H1 (cell line): Measurements from ENCODE around the gene NUDT4B.
"Not testable (repeated sequence)": the region's sequence is repeated elsewhere in the genome, so short reads cannot be mapped to it uniquely, and the experiment has no call there.

Experiments used
- CEBPB ChIP-seq: IDR thresholded peaks from 2 replicates; pipeline ENCODE4 v1.6.1; 2012; ENCODE audit warnings: low read depth, low read length
- CHD1 ChIP-seq: IDR thresholded peaks from 2 replicates; pipeline ENCODE4 v1.6.1; 2012; ENCODE audit warnings: low read depth, low read length, improper control_type of control experiment
- JUND ChIP-seq: IDR thresholded peaks from 2 replicates; pipeline ENCODE4 v1.6.1; 2011; ENCODE audit warnings: mild to moderate bottlenecking, improper control_type of control experiment, low read length
- POLR2A ChIP-seq, 2 experiments: IDR thresholded peaks; 1 replicate in 1 of 2; 2 replicates in 1 of 2; pipeline ENCODE4 v1.6.1; 2011; ENCODE audit warnings: low read depth in 2 of 2, low read length in 2 of 2, mild to moderate bottlenecking in 2 of 2; ENCODE audit errors: control extremely low read depth in 1 of 2
- POLR2AphosphoS5 ChIP-seq: IDR thresholded peaks from 2 replicates; pipeline ENCODE4 v1.6.1; 2011; ENCODE audit warnings: low read depth, low read length
- RBBP5 ChIP-seq: IDR thresholded peaks from 2 replicates; pipeline ENCODE4 v1.7.1; 2012; ENCODE audit warnings: low read depth, mild to moderate bottlenecking, inconsistent platforms, low read length, moderate library complexity, borderline replicate concordance
- SP1 ChIP-seq: IDR thresholded peaks from 2 replicates; pipeline ENCODE4 v1.6.1; 2011; ENCODE audit warnings: low read depth, low read length
- SRF ChIP-seq: IDR thresholded peaks from 2 replicates; pipeline ENCODE4 v1.6.1; 2011; ENCODE audit warnings: mild to moderate bottlenecking, low read depth, low read length, moderate library complexity
- TBP ChIP-seq: IDR thresholded peaks from 2 replicates; pipeline ENCODE4 v1.6.1; 2011; ENCODE audit warnings: low read depth, low read length, improper control_type of control experiment
- YY1 ChIP-seq: IDR thresholded peaks from 2 replicates; pipeline ENCODE4 v1.6.1; 2011; ENCODE audit warnings: low read depth, mild to moderate bottlenecking, low read length
- ZNF274 ChIP-seq: IDR thresholded peaks from 2 replicates; pipeline ENCODE4 v1.7.0; 2012; ENCODE audit warnings: low read length, borderline replicate concordance; ENCODE audit errors: extremely low read depth
- TF ChIP-seq, protein P1 (sequence below), 3 experiments: IDR thresholded peaks; 1 replicate in 2 of 3; 2 replicates in 1 of 3; pipeline versions ENCODE4 v1.5.1 to v1.6.1; 2011; ENCODE audit warnings: low read length in 3 of 3, mild to moderate bottlenecking in 3 of 3, inconsistent platforms in 2 of 3, low read depth in 1 of 3, moderate library complexity in 1 of 3; ENCODE audit not compliant: insufficient read depth in 1 of 3; ENCODE audit errors: control extremely low read depth in 1 of 3

- TF ChIP-seq POLR2A (IDR thresholded peaks at IDR 0.05; ENCODE audit: control extremely low read depth in 1 of 2, low read depth in 2 of 2, low read length in 2 of 2); JUND; TBP; CEBPB; CHD1; ZNF274; POLR2AphosphoS5; SRF; YY1; RBBP5; SP1: not testable (repeated sequence)
- TF ChIP-seq, protein P1, sequence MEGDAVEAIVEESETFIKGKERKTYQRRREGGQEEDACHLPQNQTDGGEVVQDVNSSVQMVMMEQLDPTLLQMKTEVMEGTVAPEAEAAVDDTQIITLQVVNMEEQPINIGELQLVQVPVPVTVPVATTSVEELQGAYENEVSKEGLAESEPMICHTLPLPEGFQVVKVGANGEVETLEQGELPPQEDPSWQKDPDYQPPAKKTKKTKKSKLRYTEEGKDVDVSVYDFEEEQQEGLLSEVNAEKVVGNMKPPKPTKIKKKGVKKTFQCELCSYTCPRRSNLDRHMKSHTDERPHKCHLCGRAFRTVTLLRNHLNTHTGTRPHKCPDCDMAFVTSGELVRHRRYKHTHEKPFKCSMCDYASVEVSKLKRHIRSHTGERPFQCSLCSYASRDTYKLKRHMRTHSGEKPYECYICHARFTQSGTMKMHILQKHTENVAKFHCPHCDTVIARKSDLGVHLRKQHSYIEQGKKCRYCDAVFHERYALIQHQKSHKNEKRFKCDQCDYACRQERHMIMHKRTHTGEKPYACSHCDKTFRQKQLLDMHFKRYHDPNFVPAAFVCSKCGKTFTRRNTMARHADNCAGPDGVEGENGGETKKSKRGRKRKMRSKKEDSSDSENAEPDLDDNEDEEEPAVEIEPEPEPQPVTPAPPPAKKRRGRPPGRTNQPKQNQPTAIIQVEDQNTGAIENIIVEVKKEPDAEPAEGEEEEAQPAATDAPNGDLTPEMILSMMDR (IDR thresholded peaks at IDR 0.05; ENCODE audit: control extremely low read depth in 1 of 3, insufficient read depth in 1 of 3, low read depth in 1 of 3, low read length in 3 of 3): not testable (repeated sequence)
These were observed 10.4 kb downstream of the NUDT4B start for GRCh38 chr1:148758925-148759324.
